Parathyroid adenoma (tissue), 2 donors: Measurements from ENCODE around the gene ARHGAP6.

Experiments
- H2AFZ ChIP-seq: fragments of 300-600 bp; sonication (generic); one replicate; pipeline ENCODE4 v1.7.0; 2017; ENCODE audit warnings: antibody characterized with exemption, mild to moderate bottlenecking
- H3K27ac ChIP-seq: fragments of 300-600 bp; sonication (generic); one replicate; pipeline ENCODE4 v1.7.0; 2017
- H3K27me3 ChIP-seq: fragments of 300-600 bp; sonication (generic); one replicate; pipeline ENCODE4 v1.7.0; 2017; ENCODE audit warnings: low read length; ENCODE audit not compliant: control insufficient read depth, insufficient read depth
- H3K36me3 ChIP-seq: fragments of 300-600 bp; sonication (generic); one replicate; pipeline ENCODE4 v1.7.0; 2017; ENCODE audit warnings: low read length; ENCODE audit not compliant: control insufficient read depth, insufficient read depth
- H3K4me1 ChIP-seq: fragments of 300-600 bp; sonication (generic); one replicate; pipeline ENCODE4 v1.7.0; 2017; ENCODE audit warnings: control low read depth
- H3K4me2 ChIP-seq: fragments of 300-600 bp; sonication (generic); one replicate; pipeline ENCODE4 v1.7.0; 2017; ENCODE audit warnings: low read length
- H3K4me3 ChIP-seq: fragments of 300-600 bp; sonication (generic); one replicate; pipeline ENCODE4 v1.7.0; 2017; ENCODE audit warnings: low read depth, low read length
- H3K79me2 ChIP-seq: fragments of 300-600 bp; sonication (generic); one replicate; pipeline ENCODE4 v1.7.0; 2017; ENCODE audit warnings: control low read depth
- H3K9ac ChIP-seq: fragments of 300-600 bp; sonication (generic); one replicate; pipeline ENCODE4 v1.7.0; 2017; ENCODE audit warnings: mild to moderate bottlenecking
- H3K9me3 ChIP-seq: fragments of 300-600 bp; sonication (generic); one replicate; pipeline ENCODE4 v1.7.0; 2017; ENCODE audit warnings: low read length; ENCODE audit not compliant: control insufficient read depth
- CTCF ChIP-seq: fragments of 300-600 bp; sonication (generic); IDR thresholded peaks from one replicate; pipeline ENCODE4 v1.7.0; 2017; ENCODE audit warnings: antibody characterized with exemption, mild to moderate bottlenecking
- donor health status: primary hyperparathyroidism.

Gene ARHGAP6

GRCh38 chrX:11481035-11481434, 184.7 kb downstream of the ARHGAP6 start:
- H3K27me3 ChIP-seq = no peaks in the 10 kb centered on the region
- no peaks in the 10 kb centered on the region for H3K79me2 ChIP-seq
- H3K27ac ChIP-seq = no peak overlapping the region
- H3K9ac ChIP-seq = no peak overlapping the region
- H3K36me3 ChIP-seq = no peaks in the 10 kb centered on the region
- no peak overlapping the region for H3K4me3 ChIP-seq
- no peak overlapping the region for H2AFZ ChIP-seq
- no peaks in the 10 kb centered on the region for H3K9me3 ChIP-seq
- no peak for TF ChIP-seq CTCF
- no peaks in the 10 kb centered on the region for H3K4me1 ChIP-seq
- H3K4me2 ChIP-seq = no peak overlapping the region

DNA sequence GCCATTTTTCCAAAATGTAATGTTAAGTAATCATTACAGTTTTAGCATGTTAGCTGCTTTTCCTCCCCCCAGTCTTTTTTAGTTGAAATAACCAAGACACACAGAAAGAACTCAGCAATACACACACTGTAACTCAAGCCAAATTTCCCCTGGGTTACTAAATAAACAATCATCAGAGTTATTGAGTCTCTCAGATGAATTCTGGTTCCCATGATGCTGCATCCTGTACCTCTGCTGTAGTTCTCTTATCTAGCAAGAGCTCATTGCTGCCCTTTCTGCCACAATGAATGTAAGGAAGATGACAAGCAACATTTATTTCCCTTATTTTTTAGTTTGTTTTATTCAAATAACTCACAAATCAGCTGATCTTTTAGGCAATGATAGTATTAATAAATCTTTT, 185.1 kb downstream of the ARHGAP6 start:
- H3K79me2 ChIP-seq = no peaks in the 10 kb centered on the region
- no peak overlapping the region for H2AFZ ChIP-seq
- no peaks in the 10 kb centered on the region for H3K4me1 ChIP-seq
- H3K36me3 ChIP-seq = no peaks in the 10 kb centered on the region
- TF ChIP-seq CTCF = no peak
- H3K9ac ChIP-seq = no peak overlapping the region
- H3K27me3 ChIP-seq = no peaks in the 10 kb centered on the region
- H3K4me2 ChIP-seq = no peak overlapping the region
- H3K27ac ChIP-seq = no peak overlapping the region
- no peak overlapping the region for H3K4me3 ChIP-seq
- H3K9me3 ChIP-seq = no peaks in the 10 kb centered on the region

- no peak for TF ChIP-seq CTCF
- no peaks in the 10 kb centered on the region for H3K36me3 ChIP-seq
- no peaks in the 10 kb centered on the region for H3K27me3 ChIP-seq
- no peak overlapping the region for H3K4me2 ChIP-seq
- H3K9me3 ChIP-seq = no peaks in the 10 kb centered on the region
- H3K27ac ChIP-seq = no peak overlapping the region
- no peaks in the 10 kb centered on the region for H3K4me1 ChIP-seq
- no peaks in the 10 kb centered on the region for H3K79me2 ChIP-seq
- H3K9ac ChIP-seq = no peak overlapping the region
- H2AFZ ChIP-seq = no peak overlapping the region
- H3K4me3 ChIP-seq = no peak overlapping the region
Measured at GRCh38 chrX:11478911-11479310, 186.8 kb downstream of the ARHGAP6 start.

GRCh38 chrX:11478026-11478425, 187.7 kb downstream of the ARHGAP6 start:
- Histone ChIP-seq H3K27ac (no peak overlapping the region), H3K36me3 (no peaks in the 10 kb centered on the region), H3K4me1 (no peaks in the 10 kb centered on the region), H3K27me3 (no peaks in the 10 kb centered on the region), H3K79me2 (no peaks in the 10 kb centered on the region), H3K9me3 (no peaks in the 10 kb centered on the region), H3K9ac (no peak overlapping the region), H3K4me2 (no peak overlapping the region), H3K4me3 (no peak overlapping the region), H2AFZ (no peak overlapping the region)
- no peak for TF ChIP-seq CTCF

DNA sequence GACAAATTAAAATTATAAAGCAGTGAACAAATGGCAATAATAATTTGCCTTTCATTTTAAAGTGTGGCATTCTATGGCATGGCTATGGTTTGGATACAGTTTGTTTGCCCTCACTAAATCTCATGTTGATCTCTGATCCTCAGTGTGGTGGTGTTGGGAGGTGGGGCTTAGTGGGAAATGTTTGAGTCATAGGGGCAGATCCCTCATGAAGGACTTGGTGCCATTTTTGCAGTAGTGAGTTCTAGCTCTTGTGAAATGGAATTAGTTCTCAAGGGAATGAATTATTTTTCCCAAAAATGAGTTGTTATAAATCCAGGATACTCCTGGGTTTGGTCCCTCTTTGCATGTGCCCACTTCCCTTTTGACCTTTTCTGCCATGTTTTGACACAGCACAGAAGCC, 191.1 kb downstream of the ARHGAP6 start:
- Histone ChIP-seq H3K4me3 (no peak overlapping the region), H3K4me1 (no peaks in the 10 kb centered on the region), H3K36me3 (no peaks in the 10 kb centered on the region), H3K27me3 (no peaks in the 10 kb centered on the region), H2AFZ (no peak overlapping the region), H3K9ac (no peak overlapping the region), H3K79me2 (no peaks in the 10 kb centered on the region), H3K9me3 (no peaks in the 10 kb centered on the region), H3K4me2 (no peak overlapping the region), H3K27ac (no peak overlapping the region)
- no peak for TF ChIP-seq CTCF
